Activated CD4-positive, CD25-positive, alpha-beta regulatory T cell treated with anti-CD3 and anti-CD28 coated beads, Interleukin-2, amount 50 U/mL, for 16 hours (primary cell): ENCODE results near the gene NEK6.

Source experiments
- DNase-seq: peaks from one replicate; pipeline ENCODE4 v3.0.0-alpha.2; 2020; ENCODE audit warnings: low read depth, low spot score

Gene NEK6

DNA sequence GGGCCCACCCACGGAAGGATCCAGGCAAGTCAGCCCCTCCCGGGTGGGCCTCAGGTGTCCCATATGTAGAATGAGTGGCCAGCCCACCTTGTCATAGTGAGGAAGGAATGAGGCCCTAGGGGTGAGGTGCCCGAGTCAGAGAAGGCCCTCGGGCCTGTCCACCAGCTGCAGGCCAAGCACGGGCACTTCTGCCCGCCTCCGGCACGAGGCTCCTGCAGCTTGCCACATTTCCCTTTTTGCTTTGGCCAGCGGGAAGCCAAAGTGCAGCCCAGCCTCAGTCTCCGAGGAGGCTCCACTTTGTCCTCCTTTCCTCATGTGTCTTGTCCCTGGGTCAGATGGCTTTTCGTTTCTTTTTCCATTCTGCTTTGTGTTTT lies 84.6 kb downstream of the NEK6 start:
- DNase-seq, result no peak

DNA sequence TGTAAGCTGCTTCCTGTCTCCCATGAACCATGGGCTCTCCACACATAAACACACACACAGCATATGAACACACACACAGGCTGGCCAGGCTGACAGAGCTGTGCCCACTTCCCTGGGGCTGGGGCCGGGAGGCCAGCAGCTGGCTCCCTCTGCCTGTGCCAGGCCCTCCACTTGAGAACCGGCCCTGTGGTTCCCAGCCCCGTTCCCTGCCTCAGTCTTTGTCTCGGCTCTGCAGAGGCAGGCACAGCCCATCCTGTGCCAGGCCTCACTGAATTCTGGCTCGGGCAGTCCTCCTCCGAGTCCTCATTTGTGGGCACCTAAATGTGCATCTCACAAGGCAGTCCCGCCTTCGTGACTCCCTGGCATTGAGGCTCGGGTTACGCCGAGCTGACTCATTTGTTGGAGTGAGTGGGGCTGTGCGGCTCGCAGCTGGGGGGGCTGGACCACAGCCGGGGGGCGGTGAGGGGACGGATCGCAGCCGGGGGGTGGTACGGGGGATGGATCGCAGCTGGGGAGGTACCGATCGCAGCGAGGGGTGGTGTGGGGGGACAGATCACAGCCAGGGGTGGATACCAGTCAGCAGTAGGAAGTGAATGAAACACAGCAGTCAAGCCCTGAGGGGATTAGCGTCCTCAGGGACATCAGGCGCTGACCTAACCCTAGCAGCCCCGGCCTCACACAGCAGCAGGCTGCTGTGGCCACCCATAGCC lies 85.2 kb downstream of the NEK6 start:
- no peak for DNase-seq

DNA sequence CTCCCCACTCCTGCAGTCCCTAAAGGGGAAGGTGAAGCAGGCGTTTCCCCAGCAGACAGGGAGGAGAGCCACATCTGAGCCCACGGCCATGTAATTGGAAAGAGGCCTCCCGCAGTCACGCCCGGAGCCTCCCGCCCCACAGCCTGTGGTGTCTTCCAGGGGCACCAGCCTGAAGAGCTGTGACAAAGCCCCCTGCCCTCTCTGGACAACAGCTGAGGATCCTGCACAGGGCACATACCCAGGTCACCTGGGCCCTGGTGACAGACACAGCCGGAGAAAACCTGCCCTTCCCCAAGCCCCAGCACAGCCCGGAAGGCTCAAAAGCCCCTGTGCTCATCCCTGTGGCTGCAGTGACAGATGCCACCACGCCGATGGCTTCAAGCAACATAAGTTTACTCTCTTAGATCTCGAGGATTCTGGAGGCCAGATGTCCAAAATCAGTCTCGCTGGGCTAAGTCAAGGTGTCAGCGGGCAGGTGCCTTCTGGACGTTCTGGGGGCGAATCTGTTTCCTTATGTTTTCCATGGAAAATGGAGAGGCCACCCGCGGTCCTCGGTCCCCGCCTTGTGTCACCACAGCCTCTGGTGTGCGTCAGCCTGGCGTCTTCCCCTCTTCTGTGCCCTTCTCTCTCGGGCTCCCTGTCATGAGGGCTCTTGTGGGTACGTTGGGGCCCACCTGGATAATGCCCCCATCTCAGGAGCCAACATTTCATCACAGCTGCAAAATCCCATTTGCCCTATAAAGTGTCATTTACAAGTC lies 86.0 kb downstream of the NEK6 start:
- DNase-seq, result no peak

DNA sequence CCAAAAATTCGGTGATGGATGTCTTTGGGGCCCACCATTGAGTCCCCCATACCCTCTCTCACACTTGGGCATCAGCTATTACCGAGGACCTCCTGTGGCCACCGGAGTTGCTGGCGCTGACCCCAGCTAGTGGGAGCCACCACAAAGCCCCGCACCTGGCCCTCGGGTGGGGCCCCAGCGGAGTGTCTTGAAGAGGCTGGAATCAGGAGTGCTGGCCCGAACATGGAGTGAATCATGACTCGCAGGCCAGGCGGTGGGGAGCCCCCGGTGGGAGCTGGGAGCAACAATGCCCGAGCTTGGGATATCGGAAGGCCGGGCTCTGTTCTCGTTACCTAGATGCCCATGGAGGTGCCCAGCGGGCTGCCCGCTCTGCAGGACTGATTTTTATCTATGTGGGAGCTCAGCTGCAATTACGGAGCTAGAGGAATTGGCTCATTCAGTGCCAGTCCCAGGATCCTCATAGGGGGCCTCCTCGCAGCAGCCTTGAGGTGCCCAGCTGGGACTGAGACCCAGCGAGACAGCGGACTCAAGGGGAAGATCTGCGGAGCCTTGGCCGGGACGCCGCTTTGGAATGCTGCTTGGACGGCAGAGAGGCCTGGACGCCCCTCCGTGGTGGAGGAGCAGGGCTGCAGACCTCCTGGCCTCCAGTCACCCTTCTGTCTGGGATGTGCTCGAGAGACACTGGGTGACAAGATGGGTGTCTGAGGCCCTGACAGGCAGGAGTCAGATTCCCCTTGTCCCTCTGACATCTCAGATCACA lies 86.7 kb downstream of the NEK6 start:
- DNase-seq, result no peak

DNA sequence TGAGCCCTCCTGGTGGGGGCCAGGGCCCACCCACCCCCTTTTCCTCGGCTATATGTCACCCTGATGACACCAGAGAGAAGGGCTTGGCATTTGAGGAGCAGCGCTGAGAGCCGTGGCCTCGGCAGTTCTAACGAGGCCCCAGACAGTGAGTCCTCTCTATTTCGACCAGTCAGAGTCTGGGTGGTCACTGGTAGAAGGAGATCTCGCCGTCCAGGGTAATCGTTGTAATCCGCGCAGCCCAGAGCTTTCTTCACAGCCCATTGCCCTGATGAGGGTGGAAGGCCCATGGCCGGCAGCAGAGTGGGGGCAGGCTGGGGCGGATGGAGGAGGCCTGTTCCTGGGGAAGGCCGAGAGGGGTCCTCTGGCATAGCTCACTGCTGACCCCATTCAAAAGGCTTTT lies 87.3 kb downstream of the NEK6 start:
- no peak for DNase-seq

DNA sequence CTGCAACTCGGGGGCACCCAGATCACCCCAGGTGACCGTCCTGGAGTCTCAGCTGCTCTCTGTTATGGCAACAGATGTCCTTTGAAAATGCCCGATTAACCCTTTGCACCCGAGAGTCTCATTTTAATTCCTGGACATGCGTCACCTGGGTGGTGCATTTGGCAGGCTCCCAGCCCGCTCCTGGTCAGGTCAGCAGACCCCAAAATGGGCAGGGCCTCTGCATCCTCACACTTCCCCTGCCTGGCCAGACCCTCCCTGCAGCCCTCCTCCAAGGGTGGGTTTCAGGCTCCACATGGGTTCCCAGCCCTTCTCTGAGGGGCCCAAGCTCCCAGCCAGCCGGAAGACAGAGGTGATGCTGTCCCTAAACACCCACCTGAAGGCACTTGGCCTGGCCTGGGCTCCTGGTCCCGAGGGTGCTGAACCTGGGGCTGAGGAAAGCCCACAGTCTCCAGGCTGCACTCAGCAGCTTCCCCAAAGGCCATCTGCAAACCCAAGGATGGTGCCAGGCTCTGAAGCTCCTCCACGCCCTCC lies 88.1 kb downstream of the NEK6 start:
- no peak for DNase-seq

DNA sequence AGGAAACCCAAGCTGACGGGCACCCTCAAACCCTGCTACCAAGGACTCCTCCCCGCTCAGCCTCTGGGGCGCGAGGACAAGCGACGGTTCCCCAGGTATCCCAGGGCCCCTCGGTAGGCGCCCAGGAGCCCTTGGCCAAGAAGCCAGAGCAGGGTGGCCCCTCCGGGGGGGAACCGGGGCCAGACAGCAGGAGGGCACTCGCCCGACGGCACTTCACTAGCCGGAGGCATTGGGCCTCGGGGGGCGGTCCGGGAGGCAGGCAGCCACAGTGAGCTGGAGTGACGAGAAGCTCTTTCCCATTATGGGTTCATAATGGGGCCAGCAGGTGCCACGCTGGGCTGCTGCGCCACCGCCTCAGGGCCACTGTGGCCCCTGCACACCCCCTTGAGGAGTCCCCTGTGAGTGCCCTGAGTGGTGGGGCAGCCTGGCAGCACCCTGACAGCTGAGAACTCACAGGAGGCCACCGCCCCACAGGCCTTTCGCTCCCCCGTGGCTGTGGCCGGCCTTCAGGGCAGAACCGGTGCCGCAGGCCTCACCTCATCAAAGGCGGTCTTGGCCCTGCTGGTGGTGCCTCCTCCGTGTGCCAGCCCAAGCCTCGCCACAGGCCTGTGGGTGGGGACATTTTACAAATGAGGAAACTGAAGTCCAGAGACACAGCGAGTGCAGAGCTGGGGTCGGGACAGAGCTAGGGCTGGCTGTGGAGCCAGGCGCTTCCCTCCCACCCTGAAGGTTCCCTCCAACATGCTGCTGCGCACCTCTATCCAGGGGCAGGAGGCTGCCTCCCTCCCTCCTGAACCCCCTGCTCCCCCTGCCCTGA lies 88.8 kb downstream of the NEK6 start:
- no peak for DNase-seq

DNA sequence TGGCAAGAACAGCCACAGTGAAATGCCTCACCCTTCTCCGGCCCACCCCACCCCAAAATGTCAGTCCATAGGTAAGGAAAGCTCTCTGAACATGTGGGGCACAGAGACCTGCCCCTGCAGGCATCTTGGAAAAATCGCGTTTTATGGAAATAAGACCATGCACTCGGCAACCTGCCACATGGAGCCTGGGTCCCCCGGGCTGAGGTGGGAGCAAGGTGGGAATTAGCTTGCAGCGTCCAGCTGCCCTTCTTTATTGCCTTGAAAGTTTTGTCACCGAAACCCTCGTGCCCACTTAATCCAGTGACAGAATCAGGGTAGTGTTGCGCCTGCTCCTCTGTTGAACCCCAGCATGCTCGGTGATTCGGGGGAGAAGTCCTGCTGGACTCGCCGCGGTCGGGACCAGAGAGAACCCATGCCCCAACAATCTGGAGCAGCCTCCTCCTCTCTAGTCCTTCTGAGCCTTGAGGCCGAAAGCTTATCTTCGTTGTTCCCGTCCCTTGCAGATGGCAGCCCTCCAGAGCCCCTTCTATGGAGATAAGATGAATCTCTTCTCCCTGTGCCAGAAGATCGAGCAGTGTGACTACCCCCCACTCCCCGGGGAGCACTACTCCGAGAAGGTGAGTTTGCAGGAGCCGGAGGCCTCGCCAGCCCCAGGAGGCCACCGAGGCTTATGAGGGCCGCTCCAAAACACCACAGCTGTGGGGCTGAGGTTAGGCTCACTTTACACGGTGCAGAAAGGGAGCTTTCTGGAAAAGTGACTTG lies 89.6 kb downstream of the NEK6 start:
- no peak for DNase-seq

DNA sequence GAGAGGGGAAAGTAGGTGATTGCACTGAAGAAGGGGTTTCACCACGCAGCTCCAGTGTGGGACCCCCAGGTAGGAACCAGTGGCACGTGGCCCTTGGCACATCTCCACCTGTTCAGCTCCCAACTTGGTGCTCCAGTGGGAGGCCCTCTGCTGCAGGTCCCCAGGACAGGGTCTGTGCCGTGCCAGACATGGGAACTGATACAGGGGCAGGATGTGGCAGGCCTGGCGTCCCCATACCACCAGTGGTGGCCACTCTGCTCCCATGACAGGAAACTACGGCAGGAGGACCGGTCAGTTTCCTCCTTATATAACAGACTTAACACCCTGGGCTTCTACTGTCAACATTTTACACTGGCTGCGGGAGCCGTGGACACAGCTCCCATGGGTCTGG lies 90.2 kb downstream of the NEK6 start:
- DNase-seq, result no peak

DNA sequence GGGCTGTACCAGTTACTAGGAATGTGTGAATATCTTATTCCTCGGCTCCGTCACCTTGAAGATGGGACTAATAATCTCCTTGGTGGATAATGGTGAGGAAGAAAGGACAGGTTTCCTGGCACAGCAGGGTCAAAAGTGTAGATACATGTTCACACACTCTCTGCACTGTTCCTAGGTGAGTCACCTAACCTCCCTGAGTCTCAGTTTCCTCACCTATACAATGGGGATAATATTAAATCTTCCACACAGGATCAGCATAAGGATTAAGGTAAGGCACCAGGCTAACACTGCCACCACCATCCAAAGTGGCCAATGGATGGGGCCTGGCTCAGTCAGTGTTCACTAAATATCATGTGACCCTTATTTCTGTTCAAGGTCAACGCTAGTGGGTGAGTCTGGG lies 90.6 kb downstream of the NEK6 start:
- no peak for DNase-seq

DNA sequence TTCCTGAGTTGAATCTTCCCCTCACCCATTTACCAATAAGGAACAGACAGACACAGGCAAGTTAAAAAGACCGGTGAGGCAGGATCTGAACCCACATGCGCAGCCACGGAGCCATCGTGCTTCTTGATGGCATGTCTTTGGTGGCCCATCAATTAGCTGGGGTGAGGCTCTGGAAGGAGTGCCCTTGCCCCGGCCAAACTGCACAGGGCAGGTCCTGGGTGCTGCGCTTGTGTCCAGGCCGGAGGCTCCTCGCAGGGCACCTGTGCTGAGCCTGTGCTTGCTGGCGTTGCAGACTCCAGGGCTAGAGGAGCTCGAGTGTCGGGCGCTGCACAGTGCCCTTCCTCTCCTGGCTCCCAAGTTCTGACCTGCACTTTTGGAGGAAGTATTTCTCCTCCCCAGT lies 91.1 kb downstream of the NEK6 start:
- no peak for DNase-seq

DNA sequence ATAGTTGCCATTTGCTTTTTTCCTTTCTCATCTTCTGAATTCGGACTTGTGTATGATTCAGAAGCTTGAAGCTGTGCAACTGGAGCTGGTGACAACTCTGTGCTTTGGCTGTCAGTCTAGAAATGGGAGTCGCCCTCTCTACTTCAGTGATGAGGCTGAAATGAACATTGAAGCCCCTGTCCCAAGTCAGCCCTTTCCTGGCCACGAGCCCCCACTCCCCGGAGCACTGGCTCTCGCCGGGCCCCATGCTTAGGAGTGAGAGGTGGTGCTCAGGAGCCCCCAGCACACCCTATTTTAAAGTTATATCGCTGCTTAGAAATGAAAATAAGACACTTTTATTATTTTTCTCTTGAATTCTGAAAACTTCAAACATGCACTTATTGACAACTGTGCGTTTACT lies 91.5 kb downstream of the NEK6 start:
- DNase-seq, result no peak

DNA sequence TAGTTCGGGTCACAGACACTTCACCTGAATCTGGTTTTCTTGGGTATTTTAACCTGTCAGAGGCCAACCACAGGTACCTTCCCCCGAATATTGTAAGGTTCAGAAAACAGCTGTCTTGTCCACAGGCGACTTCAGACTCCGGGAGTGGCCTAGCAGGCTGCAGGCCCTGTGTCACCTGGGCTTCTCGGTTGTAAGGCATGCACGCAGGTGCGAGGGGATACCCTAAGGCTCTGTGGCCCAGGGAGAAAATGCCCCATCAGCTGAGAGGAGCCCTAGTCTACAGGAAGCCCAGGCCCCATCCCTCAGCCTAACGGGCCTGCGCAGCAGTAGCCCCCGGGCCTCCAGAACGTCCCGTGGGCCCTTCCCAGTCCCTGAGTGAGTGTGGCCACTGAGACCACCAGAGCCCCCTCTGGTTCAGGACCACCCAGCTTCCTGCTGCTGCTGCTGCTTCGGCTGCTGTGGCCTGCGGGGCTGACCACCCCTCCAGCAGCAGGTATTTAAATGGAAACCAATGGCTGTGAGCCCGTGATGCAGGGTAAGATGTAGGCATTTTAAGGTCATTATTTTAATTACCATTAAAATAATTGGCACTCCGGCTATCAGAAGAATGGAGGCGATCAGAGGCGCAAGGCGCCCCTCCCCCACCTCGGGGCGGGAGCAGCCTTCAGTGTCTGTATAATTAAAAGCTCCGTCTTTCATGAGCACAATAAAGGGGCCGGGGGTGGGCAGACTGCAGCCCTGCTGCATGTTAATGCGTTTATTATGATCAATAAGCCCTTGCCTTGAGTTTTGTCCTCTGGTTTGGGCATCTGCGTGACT lies 92.1 kb downstream of the NEK6 start:
- DNase-seq, result no peak

DNA sequence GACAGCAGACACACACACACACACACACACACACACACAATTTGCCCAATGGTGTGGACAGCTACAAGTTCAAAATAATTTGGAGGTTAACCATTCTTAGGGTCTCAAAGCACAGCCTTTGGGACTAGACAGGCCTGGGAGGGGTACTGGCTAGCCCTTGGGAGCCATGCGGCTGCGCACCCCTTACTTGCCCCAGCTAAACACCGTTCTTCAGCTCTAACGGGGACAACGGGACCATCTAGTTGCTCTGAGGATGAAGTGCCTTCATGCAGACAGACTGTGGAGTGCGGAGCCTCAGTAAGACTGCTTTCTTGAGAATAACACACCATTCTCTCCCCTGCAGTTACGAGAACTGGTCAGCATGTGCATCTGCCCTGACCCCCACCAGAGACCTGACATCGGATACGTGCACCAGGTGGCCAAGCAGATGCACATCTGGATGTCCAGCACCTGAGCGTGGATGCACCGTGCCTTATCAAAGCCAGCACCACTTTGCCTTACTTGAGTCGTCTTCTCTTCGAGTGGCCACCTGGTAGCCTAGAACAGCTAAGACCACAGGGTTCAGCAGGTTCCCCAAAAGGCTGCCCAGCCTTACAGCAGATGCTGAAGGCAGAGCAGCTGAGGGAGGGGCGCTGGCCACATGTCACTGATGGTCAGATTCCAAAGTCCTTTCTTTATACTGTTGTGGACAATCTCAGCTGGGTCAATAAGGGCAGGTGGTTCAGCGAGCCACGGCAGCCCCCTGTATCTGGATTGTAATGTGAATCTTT lies 92.9 kb downstream of the NEK6 start:
- DNase-seq, result no peak

DNA sequence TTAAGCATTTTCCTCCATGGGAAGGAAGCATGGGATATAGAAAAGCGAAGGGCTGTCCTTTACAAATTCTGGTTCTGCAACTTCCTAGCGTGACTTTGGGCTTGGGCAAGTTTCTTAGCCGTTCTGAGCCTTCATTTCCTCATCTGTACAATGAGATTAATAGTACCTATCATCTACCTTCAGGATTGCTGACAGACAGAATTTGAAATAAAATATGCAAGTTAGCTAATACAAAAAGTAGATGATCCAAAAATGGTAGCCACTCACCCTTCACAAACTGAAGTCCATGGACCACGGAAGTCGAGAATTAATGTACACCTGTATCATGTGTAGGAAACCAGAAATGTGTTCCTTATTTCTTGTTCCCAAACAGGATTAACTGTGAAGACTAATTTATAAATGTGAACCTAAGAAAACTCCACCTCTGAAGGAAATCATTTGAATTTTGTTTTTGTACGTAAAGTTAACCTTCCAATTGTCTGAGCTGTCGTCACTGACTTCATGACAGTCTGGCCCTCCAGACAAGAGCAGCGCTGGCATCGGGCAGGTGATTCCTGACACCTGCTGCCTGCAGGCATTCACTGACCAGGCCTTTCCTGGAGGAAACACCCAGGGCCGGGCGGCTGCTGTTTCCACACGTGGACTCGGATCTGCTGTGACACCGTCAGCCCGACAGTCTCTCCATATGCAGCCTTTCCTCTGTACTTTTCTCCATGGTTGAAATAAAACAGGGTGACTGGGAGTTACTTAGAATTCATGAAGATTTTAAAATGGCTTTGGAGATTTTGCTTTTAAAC lies 94.1 kb downstream of the NEK6 start:
- no peak for DNase-seq

DNA sequence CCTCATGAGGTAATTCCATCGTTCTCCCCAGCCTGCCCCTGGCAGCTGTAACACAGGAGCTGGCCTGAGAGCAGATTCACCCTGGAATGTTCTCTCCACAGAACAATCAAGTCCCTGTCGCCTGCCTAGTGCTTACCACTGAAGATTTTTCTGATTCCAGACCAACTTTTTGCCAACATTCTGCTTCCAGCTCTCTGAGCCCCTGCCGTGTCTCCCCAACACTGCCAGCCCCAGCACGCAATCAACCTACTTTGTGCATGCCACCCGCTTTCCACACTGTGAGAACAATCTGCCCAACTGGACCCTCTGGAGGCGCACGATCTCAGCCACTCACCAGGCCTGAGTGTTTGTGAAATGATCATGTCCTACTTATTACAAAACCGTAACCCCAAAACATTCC lies 94.9 kb downstream of the NEK6 start:
- DNase-seq, result no peak

DNA sequence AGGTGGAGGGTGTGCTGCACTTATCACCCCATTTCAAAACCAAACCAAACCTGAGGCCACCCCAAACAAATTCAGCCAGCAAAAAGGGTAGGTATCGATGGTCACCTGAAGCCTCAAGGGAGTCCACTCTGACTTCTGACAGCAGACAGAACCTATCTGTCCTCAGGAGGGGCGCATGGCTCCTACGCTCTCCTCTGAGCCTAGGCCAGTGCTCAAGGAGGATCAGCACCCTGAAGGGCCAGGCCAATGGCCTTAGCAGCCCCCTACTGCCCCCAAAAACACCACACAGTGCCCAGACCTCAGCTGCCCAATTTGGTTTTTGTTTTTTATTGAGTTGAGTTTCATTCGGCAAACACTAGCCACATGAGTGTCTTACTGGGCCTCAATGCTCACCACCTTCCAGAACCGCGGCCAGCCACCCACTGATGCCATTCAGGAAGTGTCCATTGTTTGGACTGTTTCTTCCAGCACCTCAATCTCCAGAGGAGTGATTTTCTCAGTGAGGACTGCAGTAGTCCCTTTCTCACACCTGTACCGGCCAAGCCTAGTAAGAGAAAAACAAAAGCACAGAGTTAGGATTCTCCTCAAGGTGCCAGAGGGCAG lies 95.5 kb downstream of the NEK6 start:
- DNase-seq, result no peak

DNA sequence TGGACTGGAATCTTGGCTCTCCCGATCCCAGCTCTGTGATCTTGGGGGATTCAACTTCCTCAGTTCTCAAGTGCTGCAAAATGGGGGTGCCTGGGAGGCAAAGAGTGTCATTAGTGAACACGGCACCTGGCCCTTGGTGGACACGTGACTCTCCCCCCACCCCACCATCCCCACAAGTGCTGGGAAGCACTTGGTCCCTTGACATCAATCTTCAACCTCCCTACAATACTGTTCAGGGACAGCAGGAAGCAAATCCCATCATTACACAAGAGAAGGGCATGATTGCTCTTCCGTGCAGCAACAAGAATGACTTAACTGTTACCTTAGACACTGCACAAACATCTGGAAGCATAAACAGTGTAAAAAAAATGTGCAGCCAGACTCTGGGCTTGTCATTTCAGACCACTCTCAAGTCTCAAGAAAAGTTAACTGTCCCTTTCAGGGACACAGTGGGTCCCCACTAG lies 96.1 kb downstream of the NEK6 start:
- no peak for DNase-seq
